ENCODE results near the gene SLC47A2.

Gene SLC47A2

GRCh38 chr17:19747159-19747719, 30.9 kb upstream of the SLC47A2 start:
- H3K18ac ChIP-seq (ENCODE audit: low read length): peak overlapping the region; percentile 78
- no peak overlapping the region for H2BK15ac ChIP-seq (ENCODE audit: low read length)
- no peak overlapping the region for H3K4ac ChIP-seq (ENCODE audit: low read length)
- H2AK5ac ChIP-seq (ENCODE audit: low read depth, low read length): peak overlapping the region; percentile 51
- H3K27ac ChIP-seq (replicated peaks; ENCODE audit: low read length): no peak overlapping the region
- H3K14ac ChIP-seq (ENCODE audit: low read length): no peak overlapping the region
- peaks cover 0 to 44% (median 0%) of the 10 kb centered on the region in 3 experiments for H3K27me3 ChIP-seq (ENCODE audit: control insufficient read depth in 3 of 3, insufficient read depth in 3 of 3, low read depth in 1 of 3, low read length in 3 of 3)
- no peaks in the 10 kb centered on the region for H3K36me3 ChIP-seq (replicated peaks in 1 of 2; ENCODE audit: control insufficient read depth in 2 of 2, insufficient read depth in 2 of 2, low read length in 2 of 2)
- H3K4me1 ChIP-seq (ENCODE audit: control insufficient read depth in 2 of 2, insufficient read depth in 1 of 2, low read depth in 1 of 2, low read length in 2 of 2): peaks cover 2 to 10% of the 10 kb centered on the region in 2 donors
- no peak overlapping the region for H3K23ac ChIP-seq (ENCODE audit: low read depth, low read length, poor library complexity)
- H3K9ac ChIP-seq (ENCODE audit: low read depth, low read length, poor library complexity): peak overlapping the region; percentile 7
- no peak overlapping the region for H3K4me3 ChIP-seq (ENCODE audit: low read length in 2 of 2)
- no peak overlapping the region for H4K91ac ChIP-seq (ENCODE audit: low read depth, low read length, poor library complexity)
- H4K8ac ChIP-seq (ENCODE audit: low read depth, low read length): no peak overlapping the region
- H2BK12ac ChIP-seq (ENCODE audit: low read length): no peak overlapping the region
- DNase-seq (ENCODE audit: low spot score): no peak
- H3K4me2 ChIP-seq (ENCODE audit: insufficient read depth, low read length, poor library complexity, severe bottlenecking): no peak overlapping the region
- no peak overlapping the region for H2BK5ac ChIP-seq (ENCODE audit: low read length)
- no peak overlapping the region for H2BK120ac ChIP-seq (ENCODE audit: low read depth, low read length)
- no CpG with 5 or more reads among the region's 13 CpGs for WGBS, 2 donors (ENCODE audit: extremely low coverage in 2 of 2, insufficient read length in 2 of 2, insufficient replicate concordance in 1 of 2)
- H3K9me3 ChIP-seq (replicated peaks in 1 of 2; ENCODE audit: control insufficient read depth in 2 of 2, insufficient read depth in 1 of 2, low read depth in 1 of 2, low read length in 2 of 2): peaks cover 0 to 2% of the 10 kb centered on the region in 2 donors
- H3K79me1 ChIP-seq (ENCODE audit: low read depth, low read length): no peaks in the 10 kb centered on the region
- no peak overlapping the region for H2AFZ ChIP-seq (ENCODE audit: low read length)

- Histone ChIP-seq H2AK5ac (ENCODE audit: low read depth, low read length) (no peak overlapping the region), H2AFZ (ENCODE audit: low read length) (no peak overlapping the region), H2BK12ac (ENCODE audit: low read length) (peak overlapping the region; percentile 97), H2BK120ac (ENCODE audit: low read depth, low read length) (no peak overlapping the region), H3K23ac (ENCODE audit: low read depth, low read length, poor library complexity) (peak overlapping the region; percentile 94), H4K91ac (ENCODE audit: low read depth, low read length, poor library complexity) (peak overlapping the region; percentile 97), H2BK5ac (ENCODE audit: low read length) (no peak overlapping the region), H3K27me3 (ENCODE audit: control insufficient read depth in 3 of 3, insufficient read depth in 3 of 3, low read depth in 1 of 3, low read length in 3 of 3) (peaks cover 0 to 44% (median 0%) of the 10 kb centered on the region in 3 experiments), H3K27ac (replicated peaks; ENCODE audit: low read length) (no peak overlapping the region), H3K4me3 (ENCODE audit: low read length in 2 of 2) (no peak overlapping the region), H3K4ac (ENCODE audit: low read length) (no peak overlapping the region), H3K18ac (ENCODE audit: low read length) (no peak overlapping the region), H3K9ac (ENCODE audit: low read depth, low read length, poor library complexity) (no peak overlapping the region), H2BK15ac (ENCODE audit: low read length) (no peak overlapping the region), H3K4me1 (ENCODE audit: control insufficient read depth in 2 of 2, insufficient read depth in 1 of 2, low read depth in 1 of 2, low read length in 2 of 2) (peaks cover 2 to 10% of the 10 kb centered on the region in 2 donors), H3K9me3 (replicated peaks in 1 of 2; ENCODE audit: control insufficient read depth in 2 of 2, insufficient read depth in 1 of 2, low read depth in 1 of 2, low read length in 2 of 2) (peaks cover 0 to 2% of the 10 kb centered on the region in 2 donors), H4K8ac (ENCODE audit: low read depth, low read length) (no peak overlapping the region), H3K36me3 (replicated peaks in 1 of 2; ENCODE audit: control insufficient read depth in 2 of 2, insufficient read depth in 2 of 2, low read length in 2 of 2) (no peaks in the 10 kb centered on the region), H3K14ac (ENCODE audit: low read length) (peak overlapping the region; percentile 85), H3K79me1 (ENCODE audit: low read depth, low read length) (no peaks in the 10 kb centered on the region), H3K4me2 (ENCODE audit: insufficient read depth, low read length, poor library complexity, severe bottlenecking) (no peak overlapping the region)
- DNase-seq (ENCODE audit: low spot score): no peak
- WGBS, 2 donors (ENCODE audit: extremely low coverage in 2 of 2, insufficient read length in 2 of 2, insufficient replicate concordance in 1 of 2): no CpG with 5 or more reads among the region's 20 CpGs
Observed at GRCh38 chr17:19746517-19746916, 30.1 kb upstream of the SLC47A2 start.

GRCh38 chr17:19744922-19745757, 28.8 kb upstream of the SLC47A2 start:
- Histone ChIP-seq H2BK15ac (ENCODE audit: low read length) (peak overlapping the region; percentile 96), H3K36me3 (replicated peaks in 1 of 2; ENCODE audit: control insufficient read depth in 2 of 2, insufficient read depth in 2 of 2, low read length in 2 of 2) (no peaks in the 10 kb centered on the region), H3K27me3 (ENCODE audit: control insufficient read depth in 3 of 3, insufficient read depth in 3 of 3, low read depth in 1 of 3, low read length in 3 of 3) (peaks cover 0 to 35% (median 0%) of the 10 kb centered on the region in 3 experiments), H3K79me1 (ENCODE audit: low read depth, low read length) (no peaks in the 10 kb centered on the region), H4K91ac (ENCODE audit: low read depth, low read length, poor library complexity) (no peak overlapping the region), H2BK120ac (ENCODE audit: low read depth, low read length) (peak overlapping the region; percentile 66), H3K27ac (replicated peaks; ENCODE audit: low read length) (no peak overlapping the region), H3K14ac (ENCODE audit: low read length) (peak overlapping the region; percentile 31), H3K9me3 (replicated peaks in 1 of 2; ENCODE audit: control insufficient read depth in 2 of 2, insufficient read depth in 1 of 2, low read depth in 1 of 2, low read length in 2 of 2) (peaks cover 0 to 2% of the 10 kb centered on the region in 2 donors), H3K23ac (ENCODE audit: low read depth, low read length, poor library complexity) (peak overlapping the region; percentile 49), H3K4me3 (ENCODE audit: low read length in 2 of 2) (peak overlapping the region in 1 of 2 donors; percentile 48), H3K9ac (ENCODE audit: low read depth, low read length, poor library complexity) (peak overlapping the region; percentile 56), H3K18ac (ENCODE audit: low read length) (peak overlapping the region; percentile 97), H2AFZ (ENCODE audit: low read length) (peak overlapping the region; percentile 97), H3K4me2 (ENCODE audit: insufficient read depth, low read length, poor library complexity, severe bottlenecking) (peak overlapping the region; percentile 57), H3K4me1 (ENCODE audit: control insufficient read depth in 2 of 2, insufficient read depth in 1 of 2, low read depth in 1 of 2, low read length in 2 of 2) (peaks cover 2 to 10% of the 10 kb centered on the region in 2 donors), H2AK5ac (ENCODE audit: low read depth, low read length) (peak overlapping the region; percentile 25), H2BK5ac (ENCODE audit: low read length) (peak overlapping the region; percentile 26), H2BK12ac (ENCODE audit: low read length) (no peak overlapping the region), H3K4ac (ENCODE audit: low read length) (no peak overlapping the region), H4K8ac (ENCODE audit: low read depth, low read length) (peak overlapping the region; percentile 57)
- WGBS, 2 donors (ENCODE audit: extremely low coverage in 2 of 2, insufficient read length in 2 of 2, insufficient replicate concordance in 1 of 2): no CpG with 5 or more reads among the region's 50 CpGs
- DNase-seq (ENCODE audit: low spot score): peak; percentile 89

- Histone ChIP-seq H4K8ac (ENCODE audit: low read depth, low read length) (peak overlapping the region; percentile 96), H3K79me1 (ENCODE audit: low read depth, low read length) (no peaks in the 10 kb centered on the region), H3K4me2 (ENCODE audit: insufficient read depth, low read length, poor library complexity, severe bottlenecking) (peak overlapping the region; percentile 57), H3K27ac (replicated peaks; ENCODE audit: low read length) (no peak overlapping the region), H2BK120ac (ENCODE audit: low read depth, low read length) (peak overlapping the region; percentile 97), H3K9me3 (replicated peaks in 1 of 2; ENCODE audit: control insufficient read depth in 2 of 2, insufficient read depth in 1 of 2, low read depth in 1 of 2, low read length in 2 of 2) (peaks cover 0 to 2% of the 10 kb centered on the region in 2 donors), H3K9ac (ENCODE audit: low read depth, low read length, poor library complexity) (peak overlapping the region; percentile 86), H2BK15ac (ENCODE audit: low read length) (peak overlapping the region; percentile 85), H2BK12ac (ENCODE audit: low read length) (no peak overlapping the region), H3K18ac (ENCODE audit: low read length) (peak overlapping the region; percentile 97), H4K91ac (ENCODE audit: low read depth, low read length, poor library complexity) (peak overlapping the region; percentile 92), H3K27me3 (ENCODE audit: control insufficient read depth in 3 of 3, insufficient read depth in 3 of 3, low read depth in 1 of 3, low read length in 3 of 3) (peaks cover 0 to 35% (median 0%) of the 10 kb centered on the region in 3 experiments), H3K23ac (ENCODE audit: low read depth, low read length, poor library complexity) (peak overlapping the region; percentile 68), H3K14ac (ENCODE audit: low read length) (peak overlapping the region; percentile 94), H3K4ac (ENCODE audit: low read length) (peak overlapping the region; percentile 84), H3K36me3 (replicated peaks in 1 of 2; ENCODE audit: control insufficient read depth in 2 of 2, insufficient read depth in 2 of 2, low read length in 2 of 2) (no peaks in the 10 kb centered on the region), H2AFZ (ENCODE audit: low read length) (peak overlapping the region; percentile 97), H3K4me3 (ENCODE audit: low read length in 2 of 2) (peak overlapping the region; percentile 1 to 48), H2AK5ac (ENCODE audit: low read depth, low read length) (peak overlapping the region; percentile 95), H3K4me1 (ENCODE audit: control insufficient read depth in 2 of 2, insufficient read depth in 1 of 2, low read depth in 1 of 2, low read length in 2 of 2) (peaks cover 2 to 10% of the 10 kb centered on the region in 2 donors), H2BK5ac (ENCODE audit: low read length) (peak overlapping the region; percentile 66)
- WGBS, 2 donors (ENCODE audit: extremely low coverage in 2 of 2, insufficient read length in 2 of 2, insufficient replicate concordance in 1 of 2): no CpG with 5 or more reads among the region's 26 CpGs
- DNase-seq (ENCODE audit: low spot score): no peak
Observed at GRCh38 chr17:19744492-19744891, 28.1 kb upstream of the SLC47A2 start.

Data from neuronal stem cell (in vitro differentiated cells).